Hematopoietic multipotent progenitor cell (in vitro differentiated cells): ENCODE results near the gene MUL1. TPM values are rescaled to one million over a fixed set of nuclear protein-coding genes. Genes with fewer than 3 reads are reported as not detected.

ENCODE experiments used
- DNase-seq, 3 donors: peaks; one replicate each; pipeline ENCODE4 v3.0.0-alpha.2; 2011 to 2015; ENCODE audit warnings: low read depth in 2 of 3, low spot score in 2 of 3
- total RNA-seq: library from RNA; depleted of rRNA; stranded (reverse); fragments of >200 nt; gene quantifications from one replicate; pipeline ENCODE4 v1.2.3, GENCODE V29; 2012

MUL1 gene
- total RNA-seq, 1 donor = 25.3 TPM

GRCh38 chr1:20472860-20473711, 34.9 kb downstream of the MUL1 start:
- peak in 1 of 3 donors; percentile 44 for DNase-seq

- no peak for DNase-seq
Measured at GRCh38 chr1:20472121-20472520, 35.8 kb downstream of the MUL1 start.

GRCh38 chr1:20470194-20470593, 37.8 kb downstream of the MUL1 start:
- DNase-seq = peak in 1 of 3 donors; percentile 36

- no peak for DNase-seq
Measured at GRCh38 chr1:20469406-20470076, 38.4 kb downstream of the MUL1 start.

GRCh38 chr1:20466273-20466672, 41.7 kb downstream of the MUL1 start:
- no peak for DNase-seq

- DNase-seq = no peak
Measured at GRCh38 chr1:20465187-20465586, 42.8 kb downstream of the MUL1 start.

- DNase-seq = no peak
Measured at GRCh38 chr1:20463502-20463901, 44.4 kb downstream of the MUL1 start.

GRCh38 chr1:20462397-20462796, 45.6 kb downstream of the MUL1 start:
- DNase-seq = no peak

- no peak for DNase-seq
Measured at GRCh38 chr1:20458717-20459116, 49.2 kb downstream of the MUL1 start.

- DNase-seq = no peak
Measured at GRCh38 chr1:20454004-20454403, 53.9 kb downstream of the MUL1 start.

- no peak for DNase-seq
Measured at GRCh38 chr1:20449735-20450311, 58.1 kb downstream of the MUL1 start.

Other genes with a start within 250 kb of the MUL1 start
- gene VWA5B1, start 217.3 kb downstream of the MUL1 start, total RNA-seq = under 0.01 TPM
- gene CAMK2N1, start 21.9 kb downstream of the MUL1 start, total RNA-seq = not detected
- gene FAM43B, start 44.4 kb upstream of the MUL1 start, total RNA-seq = under 0.01 TPM
- 0.27 TPM for gene CDA, start 80.9 kb upstream of the MUL1 start, total RNA-seq
- gene PINK1, start 125.3 kb upstream of the MUL1 start, total RNA-seq = 53.3 TPM
- gene DDOST, start 153.2 kb upstream of the MUL1 start, total RNA-seq = 277 TPM
- 0.27 TPM for gene KIF17, start 209.9 kb upstream of the MUL1 start, total RNA-seq
- not detected for gene SH2D5, start 224.6 kb upstream of the MUL1 start, total RNA-seq